NOMO-1 (cell line): Measurements from ENCODE around the gene NSG1.

Experiments
- DNase-seq, 2 experiments: peaks; one replicate each; lab custom pipeline; 2025; ENCODE audit not compliant: unreplicated experiment in 2 of 2; lab: John Stamatoyannopoulos, UW

NSG1 gene

DNA sequence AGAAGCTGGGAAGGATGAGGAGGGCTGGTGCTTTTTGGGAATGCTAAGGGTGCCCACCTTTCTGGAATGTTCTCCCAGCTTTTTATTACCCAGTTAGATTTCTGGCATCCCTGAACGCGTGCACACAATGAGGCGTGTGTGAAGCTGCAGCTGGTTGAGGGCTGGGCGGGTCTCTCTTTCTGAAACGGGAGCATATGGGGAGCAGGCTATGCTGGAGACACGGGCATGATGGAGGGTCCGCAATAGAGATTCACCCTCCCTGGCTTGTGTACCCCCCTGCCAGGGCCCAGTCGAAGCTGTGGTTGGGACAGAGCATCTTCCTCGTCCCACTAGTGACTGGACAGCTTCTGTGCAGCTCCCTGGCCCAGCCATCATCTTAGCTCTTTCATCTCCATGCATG lies 8.5 kb downstream of the NSG1 start:
- DNase-seq: no peak

DNA sequence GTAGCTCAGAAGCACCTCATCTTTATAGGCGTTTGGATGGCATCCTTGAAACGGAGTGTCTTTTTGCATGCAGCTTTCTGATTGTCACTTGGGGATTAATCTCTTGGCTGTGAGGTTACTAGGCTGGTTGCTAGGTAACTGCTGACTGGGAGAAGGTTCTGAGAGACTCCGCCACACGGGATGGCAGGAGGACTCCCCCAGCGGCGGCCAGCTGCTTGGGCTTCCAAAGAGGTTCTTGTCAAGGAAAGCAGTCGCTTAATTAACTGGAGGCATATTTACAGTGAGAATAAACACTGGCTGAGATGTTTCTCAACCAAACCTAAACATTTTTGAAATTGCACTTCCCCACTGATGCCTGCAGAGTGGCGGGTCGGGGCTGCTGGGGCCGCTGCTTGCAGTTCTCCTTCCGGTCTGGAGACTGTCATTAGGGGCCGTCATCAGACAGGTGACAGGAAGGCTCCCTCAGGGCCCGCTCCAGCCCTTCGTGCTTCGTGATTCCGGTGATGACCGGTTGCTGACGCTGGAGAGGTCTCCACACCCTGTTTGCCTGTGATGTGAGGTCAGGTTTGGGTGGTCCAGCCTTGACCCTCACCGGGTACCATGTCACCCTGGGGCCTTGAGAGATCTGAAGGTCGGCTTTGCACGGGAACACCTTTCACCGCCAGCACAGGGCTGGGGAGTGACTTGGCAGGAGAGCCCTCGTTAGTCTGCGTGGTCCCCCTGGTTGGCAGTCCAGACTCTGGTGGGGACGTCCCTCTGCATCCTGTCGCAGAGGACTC lies 9.1 kb downstream of the NSG1 start:
- DNase-seq: peak; percentile 41 to 51

DNA sequence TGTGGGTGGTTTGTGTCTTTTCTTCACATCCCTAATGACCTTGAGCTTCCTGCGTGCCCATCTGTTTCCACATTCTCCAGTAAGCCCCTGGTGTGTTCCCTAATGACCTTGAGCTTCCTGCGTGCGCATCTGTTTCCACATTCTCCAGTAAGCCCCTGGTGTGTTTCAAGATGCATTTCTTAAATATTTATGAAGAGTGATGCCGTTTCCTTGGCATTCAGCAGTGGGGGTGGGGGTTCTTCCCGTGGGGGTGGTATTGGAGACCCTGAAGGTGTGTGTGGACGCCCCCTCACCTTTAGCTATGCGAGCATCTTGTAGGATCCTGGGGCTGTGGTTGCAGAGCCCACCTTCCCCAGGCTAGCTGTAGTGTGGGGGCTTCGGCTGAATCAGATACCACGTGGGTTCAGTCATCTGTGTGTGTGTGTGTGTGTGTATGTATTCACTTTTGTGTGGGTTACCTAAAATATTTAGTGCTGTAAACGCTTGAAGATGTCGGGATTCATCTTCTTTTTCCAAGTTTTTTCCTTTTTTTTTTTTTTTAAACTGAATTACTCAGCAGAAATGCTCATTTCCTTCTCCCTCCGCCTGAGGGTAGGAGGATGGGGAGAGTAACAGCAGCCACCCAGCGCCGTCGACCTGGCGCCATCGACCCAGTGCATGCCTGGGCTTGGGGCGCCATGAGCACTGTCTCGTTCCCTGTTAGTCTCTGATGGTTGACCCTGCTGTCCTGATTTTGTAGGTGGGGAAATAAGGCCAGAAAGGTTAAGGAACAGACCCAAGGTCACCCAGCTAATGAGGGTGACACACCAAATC lies 9.9 kb downstream of the NSG1 start:
- DNase-seq: no peak

DNA sequence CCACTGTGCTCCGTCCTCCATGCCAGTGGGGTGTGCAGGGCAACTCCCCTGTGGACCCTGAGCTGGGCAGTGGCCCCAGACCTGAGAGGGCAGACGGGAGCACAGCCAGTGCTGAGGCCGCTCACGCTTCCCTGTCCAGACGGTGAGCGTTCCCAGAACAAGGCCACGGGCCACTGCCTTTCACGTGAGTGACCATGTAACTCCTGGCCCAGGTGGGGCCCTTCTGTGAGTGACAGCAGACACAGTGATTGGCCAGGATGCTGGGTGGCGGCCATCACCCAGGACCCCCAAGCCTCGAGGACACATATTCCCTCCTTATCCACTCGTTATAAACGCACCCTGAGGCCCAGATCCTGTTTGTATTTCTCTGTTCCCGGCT lies 10.5 kb downstream of the NSG1 start:
- no peak for DNase-seq

DNA sequence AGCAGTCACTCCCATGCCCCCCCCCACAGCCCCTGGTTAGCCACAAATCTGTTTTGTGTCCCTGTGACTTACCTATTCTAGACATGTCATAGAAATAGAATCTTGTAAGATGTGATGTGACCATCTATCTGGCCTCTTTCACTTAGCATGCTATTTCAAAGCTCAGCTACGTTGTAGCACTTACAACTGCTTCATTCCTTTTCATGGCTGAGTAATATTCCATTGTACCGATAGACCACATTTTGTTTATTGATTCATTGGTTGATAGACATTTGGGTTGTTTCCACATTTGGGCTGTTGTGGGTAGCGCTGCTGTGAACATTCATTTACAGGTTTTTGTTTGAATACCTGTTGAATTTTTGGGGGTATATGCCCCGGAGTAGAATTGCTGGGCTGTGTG lies 11.5 kb downstream of the NSG1 start:
- no peak for DNase-seq

DNA sequence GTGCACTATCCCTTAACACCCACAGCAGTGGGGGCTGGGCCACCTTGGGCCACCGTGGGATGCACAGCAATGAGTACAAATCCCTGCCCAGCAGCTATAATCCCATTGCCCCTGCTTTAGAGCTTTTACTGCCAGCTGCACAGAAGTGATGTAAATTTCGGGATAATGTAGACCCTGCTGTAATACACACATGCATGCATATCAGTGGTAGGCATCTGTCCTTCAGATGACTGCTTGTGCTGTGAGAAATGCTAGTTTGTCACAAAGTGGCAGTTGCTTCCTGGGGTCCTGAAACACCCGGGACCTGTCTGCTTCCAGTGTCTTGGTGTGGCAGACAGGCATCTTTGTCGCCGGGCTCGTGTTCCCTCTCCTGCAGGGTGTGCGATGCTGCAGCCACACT lies 14.1 kb downstream of the NSG1 start:
- DNase-seq: no peak

DNA sequence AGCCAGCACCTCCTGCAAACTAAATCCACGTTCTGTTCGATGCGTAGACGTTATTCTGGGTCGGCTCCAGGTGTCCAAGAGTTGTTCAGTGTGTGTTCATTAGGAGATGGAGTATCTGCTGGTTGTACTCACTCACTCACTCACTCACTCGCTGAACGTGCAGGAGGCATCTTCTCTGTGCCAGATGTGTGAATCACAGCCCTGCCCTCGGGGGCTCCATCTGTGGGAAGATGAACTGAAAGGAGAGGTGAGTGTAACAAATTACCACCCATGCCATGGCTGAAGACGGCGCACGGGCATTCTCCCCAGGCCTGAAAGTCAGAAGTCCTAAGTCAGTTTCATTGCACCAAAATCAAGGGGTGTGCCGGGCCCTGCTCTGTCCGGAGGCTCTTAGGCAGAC lies 16.1 kb downstream of the NSG1 start:
- no peak for DNase-seq

DNA sequence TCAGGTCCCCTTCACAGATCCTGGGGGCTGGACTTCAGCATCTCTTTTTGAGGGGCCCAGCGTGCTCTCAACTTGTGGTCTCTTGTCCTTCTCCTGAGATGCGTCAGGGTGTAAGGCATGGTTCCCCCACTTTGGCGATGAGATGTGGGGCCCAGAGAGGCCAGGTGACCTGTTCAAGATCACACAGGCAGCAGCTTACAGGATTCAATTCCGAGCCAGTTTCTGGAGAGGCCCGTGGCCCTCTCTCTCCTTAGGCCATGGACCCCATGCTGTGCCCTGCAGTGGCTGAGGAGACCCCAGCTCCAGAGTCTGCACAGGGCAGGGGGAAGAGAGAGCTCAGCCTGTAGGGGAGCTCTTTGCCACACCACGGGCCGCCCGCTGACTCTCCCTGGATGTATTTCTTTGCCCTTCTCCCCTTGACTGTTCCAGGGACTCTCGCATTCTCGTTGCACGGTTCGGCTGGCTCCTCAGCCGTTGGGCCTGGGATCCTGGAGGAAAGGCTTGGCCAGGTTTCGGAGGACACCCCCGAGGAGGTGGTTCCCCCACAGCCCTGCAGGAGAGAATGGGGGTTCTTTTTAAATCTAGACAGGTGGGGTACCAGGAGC lies 18.6 kb downstream of the NSG1 start:
- no peak for DNase-seq

DNA sequence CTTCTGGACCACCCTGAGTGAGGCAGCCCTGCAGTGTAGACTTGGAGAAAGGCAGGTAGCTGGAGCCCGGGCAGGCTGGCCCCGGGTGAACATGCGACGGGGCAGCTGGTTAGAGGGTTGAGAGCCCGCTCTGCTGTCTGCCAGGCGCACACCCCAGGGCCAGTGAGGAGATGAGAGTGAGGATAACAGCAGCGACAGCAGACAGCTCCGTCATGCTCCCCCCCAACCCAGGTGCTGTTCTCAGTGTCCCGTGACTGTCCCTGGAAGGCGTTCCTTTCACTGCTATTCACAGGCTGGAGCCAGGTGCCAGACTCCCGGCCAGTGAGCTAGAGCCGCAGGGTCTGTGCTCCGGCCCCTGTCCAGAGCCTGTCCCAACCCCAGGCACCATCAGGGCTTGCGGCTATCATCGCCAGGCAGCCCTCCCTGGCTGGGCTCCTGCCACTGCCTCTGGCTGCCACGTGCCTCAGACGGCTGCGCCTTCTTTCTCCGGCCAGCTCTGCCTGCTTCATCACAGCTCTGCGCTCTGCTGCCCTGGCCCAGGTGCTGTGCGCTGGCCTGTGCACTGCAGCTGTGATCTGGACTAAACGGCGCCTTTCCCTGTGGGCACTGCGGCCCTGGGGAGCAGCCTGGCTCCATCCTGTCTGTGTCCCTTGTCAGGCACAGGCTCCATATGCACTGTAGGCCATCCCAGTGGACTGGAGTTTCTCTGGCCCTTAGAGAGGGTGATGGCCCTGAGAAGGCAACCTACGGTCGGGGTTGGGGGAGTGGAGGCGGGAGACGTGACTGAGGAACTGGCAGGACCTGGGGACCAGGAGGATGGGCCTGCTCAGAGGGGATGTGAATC lies 19.8 kb downstream of the NSG1 start:
- no peak for DNase-seq

DNA sequence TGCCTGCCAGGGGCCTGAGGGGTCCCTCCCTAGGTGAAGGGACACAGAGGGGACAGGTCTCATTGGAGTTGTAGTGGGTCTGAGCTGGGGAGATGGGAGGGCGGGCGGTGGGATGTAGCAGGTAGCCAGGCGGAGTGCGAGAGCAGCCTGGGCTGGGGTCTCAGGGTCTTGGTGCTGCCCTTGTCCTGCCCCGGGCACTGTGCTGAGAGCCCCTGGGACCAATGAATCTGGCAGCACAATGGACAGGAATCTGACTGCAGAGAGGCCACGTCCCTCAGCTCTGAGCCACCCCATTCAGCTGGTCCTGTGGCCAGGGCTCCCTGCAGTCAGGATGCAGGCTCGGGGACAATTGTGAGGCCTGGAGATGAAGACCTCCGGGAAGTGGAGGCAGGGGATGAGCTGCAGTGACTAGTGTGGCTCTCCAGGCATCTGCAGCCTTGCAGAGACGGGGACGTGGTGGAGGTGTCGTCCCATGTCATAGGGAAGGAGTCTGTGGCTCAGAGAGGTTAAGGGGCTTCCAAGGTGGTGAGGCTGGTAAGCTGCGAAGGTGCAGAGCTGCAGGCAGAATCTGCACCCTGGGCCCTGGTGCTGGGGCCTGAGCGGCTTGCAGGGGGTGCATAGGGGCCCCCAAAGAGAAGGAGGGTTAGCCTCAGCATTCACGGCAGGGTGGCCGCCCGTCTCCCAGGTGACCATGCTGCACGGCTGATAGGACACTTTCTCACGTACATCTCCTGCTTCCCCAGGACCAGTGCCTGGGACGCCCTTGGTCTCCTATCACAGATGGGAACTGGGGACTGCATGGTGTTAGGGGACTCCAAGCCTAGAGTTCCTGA lies 20.6 kb downstream of the NSG1 start:
- no peak for DNase-seq

DNA sequence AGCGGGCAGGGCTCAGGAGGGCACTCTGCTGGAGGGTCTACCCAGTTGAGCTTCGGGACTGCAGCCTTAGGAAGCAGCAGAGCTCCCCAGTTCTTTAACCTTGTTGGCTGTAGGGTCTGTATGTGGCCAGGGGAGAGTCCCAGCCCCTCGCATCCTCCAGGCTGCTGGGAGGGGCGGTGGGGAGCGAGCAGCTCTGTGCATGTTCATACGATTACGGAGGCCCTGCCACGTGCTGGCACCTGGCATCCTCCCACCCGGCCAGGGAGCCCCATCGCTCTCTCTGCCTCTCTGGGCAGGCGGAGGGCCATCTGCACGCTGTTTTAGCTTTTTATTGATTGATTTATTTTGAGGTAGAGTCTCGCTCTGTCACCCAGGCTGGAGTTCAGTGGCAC lies 21.2 kb downstream of the NSG1 start:
- no peak for DNase-seq

DNA sequence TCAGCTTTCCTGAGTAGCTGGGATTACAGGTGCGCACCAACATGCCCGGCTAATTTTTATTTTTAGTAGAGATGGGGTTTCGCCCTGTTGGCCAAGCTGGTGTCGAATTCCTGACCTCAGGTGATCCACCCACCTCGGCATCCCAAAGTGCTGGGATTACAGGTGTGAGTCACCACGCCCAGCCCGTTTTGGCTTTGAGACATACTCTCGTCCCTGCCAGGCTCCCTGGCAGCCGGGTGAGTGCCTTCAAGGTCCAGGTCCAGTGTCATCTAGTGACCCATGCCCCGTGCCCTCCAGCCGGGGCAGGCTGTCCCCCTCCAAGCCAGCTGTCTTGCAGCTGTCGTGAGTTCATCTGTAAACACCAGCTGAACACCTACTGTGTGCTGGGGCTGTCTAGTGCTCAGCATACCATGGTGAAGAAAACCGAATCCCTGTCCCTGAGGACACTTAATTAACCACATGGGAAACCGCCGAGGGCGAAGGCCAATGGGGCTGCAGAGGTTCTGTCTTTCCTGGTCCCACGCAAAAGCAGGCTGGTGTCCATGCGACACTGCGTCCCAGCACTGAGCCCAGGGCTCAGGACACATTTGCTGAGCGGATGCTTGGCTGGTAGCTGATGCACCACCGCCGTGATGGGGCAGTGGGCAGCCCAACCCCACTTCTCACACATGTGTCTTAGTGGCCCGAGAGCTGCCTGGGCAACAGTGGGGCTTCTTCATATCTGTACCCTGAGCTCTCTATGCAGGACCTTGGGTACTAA lies 21.9 kb downstream of the NSG1 start:
- no peak for DNase-seq

DNA sequence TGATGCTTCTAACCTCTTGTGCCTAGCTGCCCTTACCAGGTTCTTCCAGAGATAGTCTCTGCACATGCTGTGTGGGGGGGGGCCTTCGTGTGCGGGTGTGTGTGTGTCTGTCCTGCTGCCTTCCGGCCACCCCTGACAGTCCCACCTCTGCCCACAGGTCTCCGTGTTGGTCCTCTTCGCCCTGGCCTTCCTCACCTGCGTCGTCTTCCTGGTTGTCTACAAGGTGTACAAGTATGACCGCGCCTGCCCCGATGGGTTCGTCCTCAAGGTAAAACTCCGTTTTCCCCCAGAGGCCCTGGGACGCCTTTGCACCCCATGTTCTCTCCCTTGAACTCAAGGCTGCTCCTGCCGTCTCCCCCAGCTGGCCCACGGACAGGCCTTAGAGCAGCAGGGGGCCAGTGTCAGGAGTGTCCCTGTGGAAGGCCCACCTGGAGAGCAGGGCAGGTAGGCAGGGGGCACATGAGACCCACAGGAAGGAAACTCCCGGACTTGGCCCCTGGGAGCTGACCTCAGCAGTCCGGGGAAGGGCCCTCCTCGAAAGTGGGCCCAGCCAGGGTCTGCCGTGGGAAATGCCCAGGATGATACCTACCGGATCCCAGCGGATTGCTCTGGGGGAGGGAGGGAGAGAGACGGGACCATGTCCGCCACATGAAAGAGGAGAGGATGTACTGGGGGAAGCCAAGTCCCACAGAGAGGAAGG lies 22.7 kb downstream of the NSG1 start:
- DNase-seq: no peak

DNA sequence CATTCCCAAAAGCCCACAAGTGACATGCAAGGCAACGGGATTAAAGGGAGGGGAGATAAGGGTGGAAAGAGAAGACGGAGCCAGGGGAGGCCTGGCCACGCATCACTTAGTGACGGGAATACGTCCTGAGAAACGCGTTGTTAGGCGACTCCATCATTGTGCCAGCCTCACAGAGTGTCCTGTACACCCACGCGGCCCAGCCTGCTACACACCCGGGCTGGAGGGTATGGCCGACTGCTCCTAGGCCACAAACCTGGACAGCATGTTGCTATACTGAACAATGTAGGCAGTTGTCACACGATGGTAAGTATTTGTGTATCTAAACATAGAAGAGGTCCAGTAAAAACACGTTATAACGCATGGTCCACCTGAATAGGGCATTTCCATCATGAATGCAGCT lies 23.4 kb downstream of the NSG1 start:
- DNase-seq: no peak

DNA sequence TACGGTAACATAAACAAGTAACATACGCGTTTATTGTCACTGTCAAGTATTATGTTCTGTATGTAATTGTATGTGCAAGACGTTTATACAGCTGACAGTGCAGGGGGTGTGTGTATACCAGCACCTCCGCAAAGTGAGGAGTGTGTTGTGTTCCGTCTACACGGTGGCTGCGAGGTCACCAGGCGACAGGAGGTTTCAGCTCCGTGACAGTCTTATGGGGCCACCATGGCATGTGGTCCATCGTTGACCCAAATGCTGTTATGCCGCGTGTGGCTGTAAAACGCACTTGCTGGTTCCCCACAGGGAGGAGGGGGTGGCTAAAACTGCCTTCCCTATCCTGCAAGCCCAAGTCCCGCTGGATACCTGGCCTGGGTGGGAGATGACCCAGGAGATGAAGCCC lies 25.0 kb downstream of the NSG1 start:
- no peak for DNase-seq

DNA sequence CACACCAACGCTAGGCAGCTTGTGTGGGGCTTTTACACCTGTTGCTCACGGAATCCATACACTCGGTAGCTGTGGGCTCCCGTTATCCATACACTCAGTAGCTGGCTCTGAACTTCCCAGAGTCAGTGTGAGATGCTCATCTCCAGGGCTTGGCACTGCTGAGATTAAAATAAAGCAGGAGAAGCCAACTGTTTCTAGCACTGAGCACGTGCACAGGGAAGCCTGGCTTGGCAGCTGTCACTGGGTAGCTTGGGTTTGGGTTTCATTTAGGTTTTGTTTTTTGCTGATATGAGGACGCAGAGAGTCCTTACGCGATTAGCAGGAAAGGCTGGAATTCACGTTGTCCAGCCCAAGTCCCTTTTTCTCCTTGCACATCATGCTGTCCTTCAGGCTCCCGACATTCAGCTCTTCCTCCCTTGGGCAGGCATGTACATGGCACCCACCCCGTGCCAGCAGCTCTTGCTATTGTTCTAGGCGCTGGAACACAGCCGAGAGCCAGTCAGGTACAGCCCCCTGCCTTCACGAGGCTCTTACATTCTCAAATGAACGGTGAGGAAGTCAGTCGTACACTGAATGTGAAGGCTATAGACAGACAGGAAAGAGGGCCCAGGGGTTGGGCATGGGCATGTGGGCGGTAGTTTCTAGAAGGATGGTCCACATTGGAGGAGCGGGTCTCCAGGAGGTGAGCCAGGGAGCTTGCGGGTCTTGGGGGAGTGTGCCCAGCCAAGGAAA lies 25.9 kb downstream of the NSG1 start:
- DNase-seq: no peak

DNA sequence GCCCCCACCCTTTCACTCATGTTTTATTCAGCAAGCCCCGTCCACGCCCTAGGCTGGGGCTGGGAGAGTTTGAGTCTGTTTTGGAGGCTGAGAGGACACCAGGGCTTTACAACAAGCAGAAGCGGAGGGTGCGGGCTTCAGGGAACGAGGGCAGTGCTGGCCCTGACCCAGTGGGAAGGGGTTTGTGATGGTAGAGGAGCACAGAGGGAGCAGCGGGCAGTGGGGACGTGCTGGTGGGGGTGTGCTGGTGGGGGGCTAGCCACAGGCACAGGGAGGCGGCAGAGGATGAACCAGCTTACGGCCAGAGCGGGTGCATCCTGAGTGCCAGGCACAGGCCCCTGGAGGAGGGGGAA lies 26.4 kb downstream of the NSG1 start:
- DNase-seq: no peak

DNA sequence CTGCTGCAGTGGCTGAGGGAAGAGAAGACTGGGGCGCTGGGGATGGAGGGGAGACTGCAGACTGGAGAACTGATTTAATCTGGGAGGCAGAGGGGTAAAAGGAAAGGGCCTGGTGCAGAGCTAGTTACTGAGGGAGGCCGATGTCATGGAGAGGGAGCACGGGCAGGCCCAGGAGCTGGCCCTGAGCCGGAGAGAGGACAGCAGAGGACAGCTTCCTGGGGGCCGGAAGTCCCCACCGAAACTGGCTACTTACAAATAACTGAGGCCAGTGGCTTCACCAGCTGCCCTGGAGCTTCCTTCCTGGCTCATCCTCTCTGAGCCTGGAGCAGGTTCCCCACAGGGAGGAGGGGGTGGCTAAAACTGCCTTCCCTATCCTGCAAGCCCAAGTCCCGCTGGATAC lies 26.9 kb downstream of the NSG1 start:
- DNase-seq: no peak
